Neural cell (in vitro differentiated cells): ENCODE data around the gene ZSWIM1.

Experiments used
- EZH2 ChIP-seq: fragments of 200-600, 300-800 bp; shearing (Covaris generic), sonication (generic); IDR thresholded peaks from 2 replicates; pipeline ENCODE4 v1.6.1; 2014; ENCODE audit warnings: antibody characterized with exemption, low read length, borderline replicate concordance, mild to moderate bottlenecking; ENCODE audit not compliant: insufficient read depth, poor library complexity, severe bottlenecking
- RAD21 ChIP-seq: fragments of 450-650 bp; conservative IDR thresholded peaks from 2 replicates; pipeline ENCODE4 v1.6.1; 2014; ENCODE audit warnings: antibody characterized with exemption, mild to moderate bottlenecking, moderate library complexity
- REST ChIP-seq: IDR thresholded peaks from 2 replicates; pipeline ENCODE4 v1.6.1; 2012; ENCODE audit warnings: borderline replicate concordance
- SMC3 ChIP-seq: fragments of 450-650 bp; conservative IDR thresholded peaks from 2 replicates; pipeline ENCODE4 v1.6.1; 2014; ENCODE audit warnings: antibody characterized with exemption, mild to moderate bottlenecking, moderate library complexity; ENCODE audit not compliant: poor library complexity
- TAF1 ChIP-seq: IDR thresholded peaks from 2 replicates; pipeline ENCODE4 v1.6.1; 2012; ENCODE audit warnings: low read depth
- TF ChIP-seq, protein P1 (sequence below): fragments of 450-650 bp; IDR thresholded peaks from 2 replicates; pipeline ENCODE4 v1.5.1; 2014; ENCODE audit warnings: antibody characterized with exemption, mild to moderate bottlenecking, moderate library complexity; ENCODE audit not compliant: poor library complexity, severe bottlenecking

DNA sequence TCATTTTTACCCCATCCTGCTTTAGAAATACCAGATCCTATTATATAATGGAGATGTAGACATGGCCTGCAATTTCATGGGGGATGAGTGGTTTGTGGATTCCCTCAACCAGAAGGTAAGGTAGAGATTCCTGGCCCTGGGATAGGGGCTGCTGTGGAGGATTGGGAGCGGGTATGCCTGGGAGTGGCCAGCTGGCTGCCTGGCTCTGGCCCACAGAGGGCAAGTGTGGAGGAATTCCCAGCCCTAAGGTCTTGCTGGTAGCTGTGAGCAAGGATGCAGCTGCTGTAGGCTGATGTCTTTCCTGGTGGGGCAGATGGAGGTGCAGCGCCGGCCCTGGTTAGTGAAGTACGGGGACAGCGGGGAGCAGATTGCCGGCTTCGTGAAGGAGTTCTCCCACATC lies 16.7 kb downstream of the ZSWIM1 start:
- TF ChIP-seq, protein P1, sequence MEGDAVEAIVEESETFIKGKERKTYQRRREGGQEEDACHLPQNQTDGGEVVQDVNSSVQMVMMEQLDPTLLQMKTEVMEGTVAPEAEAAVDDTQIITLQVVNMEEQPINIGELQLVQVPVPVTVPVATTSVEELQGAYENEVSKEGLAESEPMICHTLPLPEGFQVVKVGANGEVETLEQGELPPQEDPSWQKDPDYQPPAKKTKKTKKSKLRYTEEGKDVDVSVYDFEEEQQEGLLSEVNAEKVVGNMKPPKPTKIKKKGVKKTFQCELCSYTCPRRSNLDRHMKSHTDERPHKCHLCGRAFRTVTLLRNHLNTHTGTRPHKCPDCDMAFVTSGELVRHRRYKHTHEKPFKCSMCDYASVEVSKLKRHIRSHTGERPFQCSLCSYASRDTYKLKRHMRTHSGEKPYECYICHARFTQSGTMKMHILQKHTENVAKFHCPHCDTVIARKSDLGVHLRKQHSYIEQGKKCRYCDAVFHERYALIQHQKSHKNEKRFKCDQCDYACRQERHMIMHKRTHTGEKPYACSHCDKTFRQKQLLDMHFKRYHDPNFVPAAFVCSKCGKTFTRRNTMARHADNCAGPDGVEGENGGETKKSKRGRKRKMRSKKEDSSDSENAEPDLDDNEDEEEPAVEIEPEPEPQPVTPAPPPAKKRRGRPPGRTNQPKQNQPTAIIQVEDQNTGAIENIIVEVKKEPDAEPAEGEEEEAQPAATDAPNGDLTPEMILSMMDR: no peak
- no peak for TF ChIP-seq EZH2
- TF ChIP-seq TAF1: no peak
- no peak for TF ChIP-seq RAD21
- TF ChIP-seq REST: no peak
- TF ChIP-seq SMC3: no peak
